Hematopoietic multipotent progenitor cell treated with erythropoietin and hydrocortisone succinate and interleukin-3 and kit ligand, for 8 days (in vitro differentiated cells): ENCODE measurements around the gene KCNQ2.
"Not testable (repeated sequence)": the region's sequence is repeated elsewhere in the genome, so short reads cannot be mapped to it uniquely, and the experiment has no call there.

ENCODE experiments used
- DNase-seq: peaks from one replicate; pipeline ENCODE4 v3.0.0-alpha.2; 2015

Gene KCNQ2

DNA sequence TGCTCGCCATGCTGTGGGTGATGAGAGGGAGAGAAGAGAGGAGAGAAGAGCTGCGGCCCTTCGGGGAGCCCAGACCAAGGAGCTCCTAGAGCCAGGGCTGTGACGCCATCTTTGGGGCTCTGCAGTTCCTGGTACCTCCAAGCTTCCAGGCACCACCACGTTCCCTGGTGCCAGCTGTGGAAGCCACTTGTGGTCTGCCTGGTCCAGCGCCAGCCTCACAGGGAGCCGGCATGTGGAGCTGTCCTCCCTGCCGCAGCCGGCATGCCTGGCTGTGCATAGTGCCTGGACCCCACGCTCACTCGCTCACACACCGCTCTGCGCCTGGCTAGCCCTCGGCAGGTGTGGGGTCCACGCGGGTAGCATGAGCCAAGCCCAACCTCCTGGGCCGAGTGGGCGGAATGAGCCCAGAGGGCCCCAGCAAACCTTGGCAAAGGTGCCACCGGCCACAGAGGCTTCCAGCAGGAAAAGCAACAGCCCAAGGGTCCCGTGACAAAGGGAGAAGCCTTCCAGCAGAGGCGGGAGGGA is 92.0 kb downstream of the KCNQ2 start:
- no peak for DNase-seq

DNA sequence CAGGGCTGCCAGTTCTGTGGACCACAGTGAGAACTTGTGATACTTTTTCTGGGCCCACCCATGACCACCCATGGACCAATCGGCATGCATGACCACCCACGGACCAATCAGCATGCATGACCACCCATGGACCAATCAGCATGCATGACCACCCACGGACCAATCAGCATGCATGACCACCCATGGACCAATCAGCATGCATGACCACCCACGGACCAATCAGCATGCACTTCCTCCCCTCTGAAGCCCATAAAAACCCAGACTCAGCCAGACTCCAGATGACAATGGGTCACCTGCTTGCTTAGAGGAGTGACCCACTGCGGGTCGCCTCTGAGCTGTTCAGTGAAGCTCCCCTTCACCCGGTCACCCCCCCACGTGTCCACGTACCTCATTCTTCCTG is 92.6 kb downstream of the KCNQ2 start:
- DNase-seq = not testable (repeated sequence)

DNA sequence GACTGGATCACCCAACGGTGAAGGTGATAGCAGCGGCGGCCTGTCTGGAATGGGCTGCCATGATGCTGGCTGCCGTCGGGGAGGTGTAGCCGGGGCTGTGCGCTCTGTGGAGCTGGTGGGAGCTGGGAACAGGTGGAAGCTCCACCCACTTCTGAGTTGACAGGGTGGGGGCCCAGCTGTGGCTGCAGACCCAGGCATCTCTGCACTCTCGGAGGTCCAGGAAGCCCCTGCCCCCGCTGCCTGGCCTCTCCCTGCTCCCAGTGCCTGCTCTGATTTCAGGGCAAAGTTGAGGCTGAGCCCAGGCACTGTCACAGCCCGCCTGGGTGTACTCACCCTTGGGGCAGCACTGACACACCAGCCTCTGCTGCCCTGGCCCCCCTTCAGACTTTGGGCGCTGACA is 93.2 kb downstream of the KCNQ2 start:
- DNase-seq = no peak

DNA sequence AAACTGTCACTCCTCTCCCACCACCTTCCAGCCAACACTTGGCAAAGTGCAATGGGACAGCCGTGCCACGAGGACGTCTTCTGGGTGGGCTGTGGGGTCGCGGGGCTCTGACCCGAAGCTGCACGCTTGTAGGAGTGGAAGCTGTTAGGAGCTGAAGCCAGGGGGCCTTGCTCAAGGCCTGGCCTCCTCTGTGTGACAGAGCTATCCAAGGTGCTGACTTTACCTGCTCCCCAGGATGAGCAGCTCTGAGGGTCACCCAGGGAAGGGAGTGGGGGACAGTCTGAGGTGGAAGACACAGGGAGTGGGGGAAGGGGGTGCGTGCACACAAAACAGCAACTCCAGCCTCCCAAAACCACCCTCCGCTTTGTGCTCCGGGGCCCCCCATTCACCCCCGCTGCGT is 93.8 kb downstream of the KCNQ2 start:
- DNase-seq = no peak

DNA sequence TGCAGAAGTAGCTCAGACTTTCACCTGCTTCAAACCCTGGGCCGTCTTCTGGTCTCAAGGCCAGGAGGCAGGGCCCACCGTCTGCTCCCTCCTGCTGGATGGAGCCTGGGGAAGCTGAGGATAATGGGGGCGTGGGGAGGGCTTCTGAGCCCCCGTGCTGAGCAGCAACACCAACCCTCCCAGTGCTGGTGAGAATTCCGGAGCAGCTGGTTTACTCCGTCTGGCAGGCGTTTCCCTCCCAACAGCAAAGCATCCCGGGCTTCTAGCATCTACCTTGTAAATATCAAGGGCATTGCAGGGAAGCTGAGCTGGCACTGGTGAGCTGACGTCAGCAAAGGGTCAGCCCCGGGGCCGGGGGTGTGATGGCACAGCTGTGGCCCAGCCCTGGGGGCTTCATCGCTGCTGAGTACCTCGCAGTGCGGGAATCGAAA is 94.5 kb downstream of the KCNQ2 start:
- no peak for DNase-seq

DNA sequence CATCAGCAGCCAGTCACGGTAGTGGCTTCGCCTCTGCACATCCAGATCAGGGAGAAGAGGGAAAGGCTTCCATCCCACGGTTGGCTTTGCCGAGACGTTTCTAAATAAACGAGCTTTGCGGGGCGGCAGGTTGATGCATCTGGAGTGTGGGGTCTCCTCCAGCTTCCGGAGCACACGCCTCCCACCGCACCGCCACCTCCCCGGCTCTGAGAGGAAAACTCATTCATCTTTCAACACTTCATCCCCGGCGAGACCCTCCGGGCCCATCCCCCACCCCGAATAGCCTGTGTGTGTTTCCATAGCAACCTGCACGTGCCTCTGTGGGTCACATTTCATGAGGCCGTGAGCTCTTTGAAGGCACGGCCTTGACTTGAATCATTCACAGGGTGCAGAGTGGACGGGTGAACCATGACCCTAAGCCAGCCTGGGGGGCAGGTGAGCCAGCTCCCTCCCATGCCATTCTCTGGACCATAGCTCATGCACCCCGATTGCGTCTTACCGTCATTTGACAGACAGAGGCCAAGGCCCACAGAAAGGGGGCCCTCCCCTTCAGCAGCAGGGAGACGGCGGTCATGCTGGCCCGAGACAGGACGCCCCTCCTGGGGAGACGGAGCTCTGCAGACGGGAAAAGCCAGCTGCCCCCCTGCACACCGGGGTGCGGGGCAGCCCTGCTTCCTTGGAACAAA is 95.1 kb downstream of the KCNQ2 start:
- no peak for DNase-seq

DNA sequence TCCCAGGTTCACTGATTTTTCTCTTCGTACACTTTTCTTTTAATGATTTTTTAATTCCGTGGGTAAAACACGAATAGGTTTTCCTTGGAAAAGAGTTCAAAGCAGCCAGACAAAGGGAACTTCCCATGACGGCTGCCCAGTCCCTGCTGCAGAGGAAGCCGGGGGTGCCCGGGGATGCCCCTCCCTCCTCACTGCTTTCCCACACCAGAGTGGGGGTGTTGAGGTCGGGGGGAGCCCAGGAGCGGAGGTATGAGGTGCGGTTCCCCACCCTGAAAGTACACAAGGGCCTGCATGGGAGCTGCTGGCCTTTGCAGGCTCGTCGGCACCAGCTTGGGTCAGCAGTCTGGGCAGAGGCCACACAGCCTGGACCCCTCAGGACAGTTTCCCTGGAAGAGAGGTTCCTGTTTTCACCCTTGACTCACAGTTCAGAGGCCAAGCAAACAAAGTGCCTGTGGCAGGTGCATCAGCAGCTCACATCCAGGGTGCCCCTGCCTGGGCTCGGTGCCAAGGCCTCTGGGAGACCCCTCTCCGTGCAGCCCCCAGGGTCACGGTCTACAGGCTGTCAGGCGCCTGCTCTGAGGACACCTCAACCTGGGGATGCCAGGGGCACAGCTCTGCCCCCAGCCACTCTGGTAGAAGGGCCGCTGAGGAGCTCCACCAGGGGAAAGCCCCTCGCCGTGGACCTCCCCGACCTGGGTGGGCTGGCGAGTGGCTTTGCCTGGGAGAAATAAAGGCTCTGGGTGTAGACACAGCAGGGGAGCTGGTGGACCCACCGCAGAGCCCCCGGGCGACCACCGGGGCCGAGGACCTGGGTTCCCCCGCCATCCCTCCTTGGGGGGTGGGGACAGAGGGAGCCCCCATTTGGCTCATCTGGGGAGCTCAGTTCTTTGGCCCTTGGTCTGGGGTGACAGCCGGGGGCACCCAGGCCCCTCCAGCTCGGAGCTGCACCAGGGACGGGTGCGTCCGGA is 95.9 kb downstream of the KCNQ2 start:
- DNase-seq = no peak

DNA sequence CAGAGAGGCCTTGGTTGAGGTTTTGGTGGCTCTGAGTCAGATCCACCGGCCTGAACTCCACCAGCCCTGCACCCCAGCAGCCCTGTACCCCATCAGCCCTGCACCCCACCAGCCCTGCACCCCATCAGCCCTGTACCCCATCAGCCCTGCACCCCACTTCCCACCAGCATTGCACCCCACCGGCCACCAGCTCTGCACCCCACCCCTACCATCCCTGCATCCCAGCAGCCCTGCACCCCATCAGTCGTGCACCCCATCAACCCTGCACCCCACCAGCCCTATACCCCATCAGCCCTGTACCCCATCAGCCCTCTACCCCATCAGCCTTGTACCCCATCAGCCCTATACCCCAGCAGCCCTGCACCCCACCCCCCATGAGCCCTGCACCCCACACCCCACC is 97.0 kb downstream of the KCNQ2 start:
- DNase-seq = no peak

DNA sequence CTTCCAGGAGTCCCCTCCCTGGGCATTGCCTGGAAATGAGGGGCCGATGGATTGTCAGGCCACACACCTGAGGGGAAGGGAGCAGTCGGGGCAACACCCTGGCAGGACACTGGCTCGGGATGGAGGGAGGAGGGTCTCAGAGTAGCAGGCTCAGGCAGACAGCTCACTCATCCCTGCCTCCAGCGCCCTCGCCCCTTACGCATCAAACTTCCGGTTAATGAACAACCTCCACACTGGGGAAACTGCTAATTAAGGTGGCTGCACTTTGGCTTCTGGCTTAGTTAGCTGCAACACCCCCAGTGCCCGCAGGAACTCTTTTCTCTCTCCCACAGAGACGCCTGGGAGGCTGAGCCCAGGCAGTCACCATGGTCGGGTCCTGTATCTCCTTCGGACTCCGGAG is 98.0 kb downstream of the KCNQ2 start:
- DNase-seq = no peak

DNA sequence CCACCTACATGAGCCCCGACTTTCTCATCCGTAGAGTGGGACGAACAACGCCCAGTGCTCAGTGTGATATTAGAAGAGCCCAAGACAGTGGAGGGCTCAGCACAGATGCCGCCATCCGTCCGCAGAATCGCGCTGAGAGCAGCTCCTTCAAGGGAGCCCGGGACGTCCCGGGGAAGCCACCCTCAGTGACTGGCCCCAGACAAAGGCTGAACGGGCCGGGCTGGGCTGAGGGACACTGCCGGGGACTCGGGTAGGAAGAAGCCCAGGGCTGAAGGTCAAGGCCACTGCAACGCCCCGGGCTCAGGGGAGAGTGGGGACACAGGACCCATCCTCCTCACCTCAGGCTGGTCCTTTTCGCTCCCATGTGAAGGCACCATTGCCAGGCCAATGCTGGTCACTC is 98.5 kb downstream of the KCNQ2 start:
- DNase-seq = no peak

DNA sequence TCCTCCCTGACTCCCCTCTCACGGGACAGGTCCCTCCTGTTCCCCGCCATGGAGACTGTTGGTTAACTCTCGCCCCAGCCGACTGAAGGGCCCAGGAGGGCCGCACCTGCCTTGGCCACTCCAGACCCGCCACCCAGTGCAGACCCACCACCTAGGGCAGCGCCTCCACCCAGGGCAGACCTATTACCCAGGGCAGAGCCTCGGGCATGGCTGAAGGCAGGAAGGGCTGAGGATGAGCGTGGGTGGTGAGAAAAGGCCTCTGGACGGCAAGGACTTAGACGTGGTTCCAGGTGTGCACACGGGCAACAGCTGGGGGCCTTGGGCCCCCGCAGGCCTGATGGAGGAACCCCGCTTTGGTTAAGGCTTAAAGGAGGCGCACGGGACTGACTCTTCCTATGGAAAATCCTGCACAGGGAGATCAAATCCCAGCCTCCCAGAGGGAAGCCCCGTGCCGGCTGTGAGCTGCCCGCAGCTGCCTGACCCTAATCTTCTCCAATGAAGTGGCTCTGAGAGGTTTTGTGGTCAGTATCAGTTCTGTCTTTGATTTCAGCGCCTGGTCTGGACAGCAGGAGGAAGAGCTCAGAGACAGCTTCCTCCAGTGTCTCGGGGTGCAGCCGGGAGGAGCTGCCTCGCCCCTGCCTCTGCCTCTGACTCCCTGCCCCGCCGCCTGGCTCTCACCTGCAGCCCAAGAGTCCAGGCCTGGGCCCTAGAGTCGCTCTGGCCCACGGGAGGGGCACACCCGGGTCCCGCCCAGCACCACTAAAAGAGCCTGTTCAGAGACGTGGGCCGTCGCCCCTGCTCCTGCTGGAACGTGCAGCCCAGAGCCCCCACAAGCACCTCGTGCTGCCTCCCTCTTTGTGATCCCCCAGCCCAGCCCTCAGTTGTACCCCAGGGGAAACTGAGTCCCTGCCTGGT is 99.2 kb downstream of the KCNQ2 start:
- DNase-seq = no peak

DNA sequence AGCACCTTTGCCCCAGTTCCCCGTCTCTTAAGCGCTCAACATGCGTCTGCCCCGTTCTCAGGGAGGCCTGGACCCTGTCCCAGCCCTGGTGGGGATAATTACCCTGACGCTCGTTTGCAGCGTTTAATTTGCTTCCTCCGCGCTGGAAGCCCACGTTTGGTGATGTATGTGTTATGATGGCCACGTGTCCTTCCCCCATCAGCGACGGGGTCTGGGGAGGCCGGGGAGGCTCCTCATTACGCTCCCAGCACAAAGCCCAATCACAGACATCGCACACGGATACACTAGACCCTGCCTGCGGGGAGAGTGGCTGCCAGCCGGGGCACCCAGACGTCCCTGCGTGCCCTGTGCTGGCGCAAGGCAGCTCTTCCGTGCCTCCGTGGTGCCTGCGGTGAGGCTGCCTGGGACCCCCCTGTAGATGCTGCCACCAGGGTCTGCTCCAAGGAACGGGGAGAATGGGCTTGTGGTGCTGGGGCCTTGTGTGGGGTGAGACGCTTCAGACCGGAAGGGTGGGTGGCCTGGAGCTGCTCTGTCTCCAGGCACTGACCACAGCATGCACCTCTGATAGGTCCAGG is 101.1 kb downstream of the KCNQ2 start:
- no peak for DNase-seq

DNA sequence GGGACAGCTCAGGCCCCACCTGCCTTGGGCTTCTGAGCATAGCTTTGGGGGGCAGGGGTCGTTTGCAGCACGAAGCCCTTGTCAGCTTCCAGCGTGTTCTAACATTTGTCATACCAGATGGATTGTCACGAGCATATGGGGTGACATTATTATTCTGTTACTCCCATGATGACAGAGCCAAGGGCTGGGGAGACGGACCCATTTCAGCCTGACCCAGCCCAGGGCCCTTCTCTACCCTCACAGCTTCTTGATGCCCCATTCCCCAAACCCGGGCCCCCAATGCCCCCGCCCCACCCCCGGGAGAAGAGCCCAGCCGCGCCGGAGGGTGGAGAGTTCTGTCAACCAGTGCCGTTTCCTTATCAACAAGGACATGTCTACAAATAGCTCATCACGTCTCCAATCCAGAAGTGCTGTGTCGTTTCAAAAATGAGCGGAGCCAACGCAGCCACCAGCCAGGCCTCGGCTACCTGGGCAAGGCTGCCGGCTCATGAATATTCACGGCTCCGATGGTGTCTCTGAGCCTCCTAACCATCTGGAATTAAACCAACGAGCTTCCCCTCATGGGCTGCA is 101.8 kb downstream of the KCNQ2 start:
- no peak for DNase-seq

DNA sequence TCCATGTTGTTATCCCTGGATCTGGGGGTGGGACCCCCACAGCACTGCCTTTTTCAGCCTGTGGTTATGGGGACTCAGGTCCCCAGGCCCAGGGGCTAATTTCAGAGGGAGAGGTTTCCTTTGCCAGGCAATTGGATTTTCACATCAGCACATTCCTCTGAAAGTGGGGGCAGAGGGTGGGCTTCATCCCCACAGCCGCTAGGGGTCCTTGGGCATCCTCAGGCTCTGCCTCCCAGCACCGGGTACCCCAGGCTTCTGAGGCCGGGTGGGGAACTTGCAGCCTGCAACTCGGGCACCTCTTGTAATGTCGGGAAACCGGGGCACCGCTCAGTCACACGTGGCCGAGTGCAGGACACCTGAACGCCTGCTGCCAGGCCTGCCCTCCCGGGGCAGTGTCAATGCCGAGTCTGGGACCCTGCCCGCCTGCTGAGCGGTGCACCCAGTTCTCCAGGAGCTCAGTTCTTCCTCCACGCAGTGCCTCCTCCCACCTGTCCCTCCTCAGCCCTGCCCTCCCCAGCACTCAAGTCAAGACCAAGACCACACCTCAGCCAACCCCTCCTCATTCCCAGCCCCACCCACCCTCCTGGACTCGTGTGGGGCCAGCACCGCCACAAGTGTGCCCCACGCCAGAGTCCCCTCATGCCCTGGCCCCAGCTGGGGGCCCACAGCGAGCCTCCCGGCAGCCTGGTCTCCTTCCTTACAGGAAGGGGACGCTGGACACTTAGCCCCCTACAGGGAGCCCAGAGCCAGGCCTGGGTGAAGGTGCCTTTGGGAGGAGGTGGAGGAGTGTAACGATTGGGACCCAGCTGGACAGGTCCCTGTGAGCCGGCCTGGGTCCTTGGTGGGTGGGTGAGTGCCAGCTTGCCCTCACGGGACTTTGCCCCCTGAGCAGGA is 102.5 kb downstream of the KCNQ2 start:
- DNase-seq = no peak

DNA sequence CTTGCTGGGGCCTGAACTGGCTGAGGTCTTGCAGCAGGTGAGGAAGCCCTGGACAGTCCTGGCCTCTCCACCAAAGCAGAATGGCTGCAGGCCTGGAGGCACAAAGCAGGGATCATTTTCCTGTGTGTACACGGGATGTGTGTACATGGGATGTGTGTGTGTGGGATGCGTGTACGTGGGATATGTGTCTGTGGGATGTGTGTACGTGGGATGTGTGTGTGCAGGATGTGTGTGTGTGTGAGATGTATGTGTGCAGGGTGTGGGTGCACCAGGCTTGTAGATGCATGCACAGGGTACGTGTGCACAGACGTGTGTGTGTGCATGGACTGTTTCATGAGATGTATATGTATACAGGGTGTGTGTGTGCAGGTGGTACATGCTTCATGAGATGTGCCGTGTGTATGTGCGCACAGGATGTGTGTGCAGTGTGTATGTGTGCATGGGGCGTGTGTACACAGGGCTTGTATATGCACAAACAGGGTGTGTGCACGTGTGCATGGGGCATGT is 103.4 kb downstream of the KCNQ2 start:
- no peak for DNase-seq

DNA sequence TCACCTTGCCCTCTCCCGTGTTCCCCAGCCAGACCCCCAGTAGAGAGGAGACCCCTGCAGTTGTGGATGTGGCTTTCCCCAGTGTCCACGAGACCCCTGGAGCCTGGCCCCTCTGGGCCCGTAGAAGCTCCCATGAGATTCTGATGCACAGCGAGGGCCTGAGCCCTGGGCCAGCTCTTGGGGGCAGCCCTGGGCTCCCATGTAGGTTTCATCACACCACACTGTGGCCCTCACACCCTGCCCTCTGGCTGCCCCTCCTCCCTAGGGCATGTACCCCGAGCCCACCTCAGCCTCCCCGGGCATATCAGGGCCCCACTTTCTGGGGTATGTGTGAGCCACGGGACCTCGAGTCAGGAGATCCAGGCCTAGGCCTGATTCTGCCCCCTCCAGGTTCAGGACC is 104.3 kb downstream of the KCNQ2 start:
- no peak for DNase-seq

DNA sequence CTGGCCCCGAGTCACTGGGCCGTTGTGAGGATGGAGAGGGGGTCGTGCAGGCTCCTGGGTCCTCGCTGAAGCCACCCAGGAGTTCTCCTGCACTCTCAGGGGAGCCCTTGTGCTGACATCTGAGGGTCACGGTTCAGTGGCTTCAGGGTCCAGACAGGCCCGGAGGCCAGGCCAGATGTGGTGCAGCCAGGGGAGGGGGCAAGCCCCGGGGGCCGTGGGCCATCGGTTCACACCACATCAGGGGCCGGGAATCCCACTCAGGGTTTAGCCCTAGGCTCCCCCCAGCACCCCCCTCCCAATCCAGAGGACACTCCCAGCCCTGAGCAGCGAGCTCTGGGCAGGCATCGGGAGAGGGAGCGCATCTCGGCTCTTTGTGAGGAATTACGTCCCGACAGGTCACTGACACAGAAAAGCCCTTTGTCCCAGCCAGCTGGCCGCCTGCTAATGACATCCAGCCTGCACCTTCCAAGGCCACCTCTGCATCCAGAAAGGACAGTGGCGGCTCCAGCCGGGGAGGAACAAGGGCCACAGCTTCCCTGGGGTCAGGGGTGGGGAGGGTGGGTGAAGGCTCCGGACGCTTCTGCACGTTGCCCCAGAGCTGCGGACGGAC is 104.9 kb downstream of the KCNQ2 start:
- DNase-seq = no peak

DNA sequence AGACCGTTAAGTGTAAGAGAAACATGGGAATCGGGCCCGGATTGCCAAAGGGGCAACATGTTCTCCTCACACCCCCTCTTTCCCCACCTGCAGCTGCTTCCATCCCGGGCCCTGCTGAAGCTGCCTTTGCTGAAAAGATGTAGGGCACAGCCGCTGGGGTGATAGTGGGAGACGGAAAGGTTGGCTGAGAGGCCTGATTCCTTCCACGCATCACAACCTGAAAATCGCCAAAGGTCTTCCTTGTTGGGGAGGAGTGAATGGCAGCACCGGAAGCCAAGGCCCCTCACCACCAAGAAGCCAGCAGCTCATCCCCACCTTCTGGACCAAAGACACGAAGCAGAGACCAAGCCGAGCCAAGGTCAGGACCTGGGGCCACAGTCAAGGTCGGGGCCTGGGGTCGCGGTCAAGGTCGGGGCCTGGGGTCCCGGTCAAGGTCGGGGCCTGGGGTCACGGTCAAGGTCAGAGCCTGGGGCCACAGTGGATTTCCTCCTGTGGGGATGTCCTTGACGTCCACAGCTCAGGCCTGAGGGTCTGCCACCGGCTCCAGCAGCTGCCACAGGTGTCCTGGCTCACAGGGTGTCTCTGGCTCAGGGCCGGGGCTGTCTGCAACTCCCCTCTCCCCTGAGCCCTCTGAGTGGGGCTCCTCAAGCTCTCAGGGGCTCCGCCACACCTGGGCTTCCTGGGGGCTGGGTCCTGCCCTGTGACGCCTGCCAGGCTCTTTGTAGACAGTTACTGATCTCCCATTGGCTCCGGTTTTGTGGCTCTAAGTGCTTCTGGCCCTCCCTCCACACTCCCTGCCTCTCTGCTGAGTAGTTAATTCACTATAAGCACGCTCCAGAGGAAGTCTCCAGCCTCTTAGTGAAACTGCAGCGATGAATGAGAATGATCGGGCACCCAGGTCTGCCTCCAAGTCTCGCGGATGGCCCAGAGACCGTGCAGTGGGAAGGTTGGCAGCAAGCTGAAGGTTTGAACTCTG is 105.8 kb downstream of the KCNQ2 start:
- no peak for DNase-seq
